HEK293 (cell line): ENCODE measurements around the gene ALKBH2.

Experiments
- CTCF ChIA-PET: fragments of 350-600 bp; formaldehyde crosslinking; extraction: SDS; loops from one replicate; lab custom pipeline; 2021; ENCODE audit warnings: antibody characterized with exemption; lab: Yijun Ruan, JAX
- POLR2A ChIA-PET: fragments of 300-600 bp; formaldehyde crosslinking; extraction: SDS; loops from one replicate; lab custom pipeline; 2020; ENCODE audit warnings: antibody characterized with exemption, inconsistent platforms; lab: Yijun Ruan, JAX
- H3K27ac ChIP-seq: fragments of 200-500 bp; sonication (Bioruptor generic); 2 replicates; pipeline ENCODE4 v1.5.1; 2014; ENCODE audit warnings: low read depth, low read length, control low read depth, inconsistent platforms; ENCODE audit errors: extremely low read depth
- H3K36me3 ChIP-seq, 2 experiments: fragments of 200-500 bp in 1 of 2; sonication (Bioruptor generic) in 1 of 2; 1 replicate in 1 of 2; 2 replicates in 1 of 2; pipeline ENCODE4 v1.5.1; 2014 to 2017; ENCODE audit warnings: inconsistent platforms in 2 of 2, low read length in 2 of 2; ENCODE audit not compliant: control insufficient read depth in 2 of 2, insufficient read depth in 1 of 2
- H3K4me1 ChIP-seq: fragments of 200-500 bp; sonication (Bioruptor generic); 2 replicates; pipeline ENCODE4 v1.5.1; 2014; ENCODE audit warnings: mild to moderate bottlenecking, low read length, inconsistent platforms; ENCODE audit not compliant: control insufficient read depth, insufficient read depth
- H3K4me3 ChIP-seq: 2 replicates; pipeline ENCODE4 v1.5.1; 2011; ENCODE audit warnings: low read depth, mild to moderate bottlenecking, control low read depth, low read length, moderate library complexity
- H3K9me3 ChIP-seq: fragments of 200-500 bp; sonication (Bioruptor generic); 2 replicates; pipeline ENCODE4 v1.5.1; 2014; ENCODE audit warnings: low read depth, low read length, inconsistent platforms; ENCODE audit not compliant: control insufficient read depth, insufficient read depth
- BCL11B ChIP-seq: fragments of 450-650 bp; formaldehyde crosslinking; IDR thresholded peaks from 2 replicates; pipeline ENCODE4 v1.5.1; 2016; ENCODE audit warnings: low read depth, missing biosample characterization, missing genetic modification characterization
- BCL6B ChIP-seq: fragments of 450-650 bp; formaldehyde crosslinking; IDR thresholded peaks from 2 replicates; pipeline ENCODE4 v1.5.1; 2017; ENCODE audit warnings: missing biosample characterization, missing genetic modification characterization
- CTCF ChIP-seq: fragments of 450-650 bp; formaldehyde crosslinking; IDR thresholded peaks from 2 replicates; pipeline ENCODE4 v1.5.1; 2016; ENCODE audit warnings: missing biosample characterization, missing genetic modification characterization
- KLF16 ChIP-seq: fragments of 450-650 bp; formaldehyde crosslinking; IDR thresholded peaks from 2 replicates; pipeline ENCODE4 v1.5.1; 2017; ENCODE audit warnings: missing biosample characterization, missing genetic modification characterization
- KLF7 ChIP-seq: fragments of 450-650 bp; formaldehyde crosslinking; IDR thresholded peaks from 2 replicates; pipeline ENCODE4 v1.5.1; 2016; ENCODE audit warnings: missing biosample characterization, missing genetic modification characterization, borderline replicate concordance
- OSR2 ChIP-seq: fragments of 450-650 bp; formaldehyde crosslinking; IDR thresholded peaks from 2 replicates; pipeline ENCODE4 v1.5.1; 2016; ENCODE audit warnings: missing biosample characterization, missing genetic modification characterization
- PATZ1 ChIP-seq: fragments of 450-650 bp; formaldehyde crosslinking; IDR thresholded peaks from 2 replicates; pipeline ENCODE4 v1.5.1; 2016; ENCODE audit warnings: missing biosample characterization, missing genetic modification characterization
- YY1 ChIP-seq: fragments of 450-650 bp; formaldehyde crosslinking; IDR thresholded peaks from 2 replicates; pipeline ENCODE4 v1.5.1; 2018; ENCODE audit warnings: missing biosample characterization, missing genetic modification characterization
- ZFHX2 ChIP-seq: fragments of 450-650 bp; formaldehyde crosslinking; conservative IDR thresholded peaks from 2 replicates; pipeline ENCODE4 v1.5.1; 2016; ENCODE audit warnings: missing biosample characterization, missing genetic modification characterization
- ZNF132 ChIP-seq: fragments of 450-650 bp; formaldehyde crosslinking; IDR thresholded peaks from 2 replicates; pipeline ENCODE4 v1.5.1; 2017; ENCODE audit warnings: missing biosample characterization, missing genetic modification characterization, borderline replicate concordance
- ZNF138 ChIP-seq: fragments of 450-650 bp; formaldehyde crosslinking; IDR thresholded peaks from 2 replicates; pipeline ENCODE4 v1.5.1; 2016; ENCODE audit warnings: missing biosample characterization, missing genetic modification characterization, borderline replicate concordance
- ZNF23 ChIP-seq: fragments of 450-650 bp; formaldehyde crosslinking; IDR thresholded peaks from 2 replicates; pipeline ENCODE4 v1.5.1; 2016; ENCODE audit warnings: missing biosample characterization, missing genetic modification characterization, borderline replicate concordance
- ZNF248 ChIP-seq: fragments of 450-650 bp; formaldehyde crosslinking; IDR thresholded peaks from 2 replicates; pipeline ENCODE4 v1.5.1; 2017; ENCODE audit warnings: missing biosample characterization, missing genetic modification characterization
- ZNF501 ChIP-seq: fragments of 450-650 bp; formaldehyde crosslinking; IDR thresholded peaks from 2 replicates; pipeline ENCODE4 v1.5.1; 2016; ENCODE audit warnings: missing biosample characterization, missing genetic modification characterization
- ZNF510 ChIP-seq: fragments of 450-650 bp; formaldehyde crosslinking; IDR thresholded peaks from 2 replicates; pipeline ENCODE4 v1.5.1; 2018; ENCODE audit warnings: mild to moderate bottlenecking, missing genetic modification characterization, missing biosample characterization; ENCODE audit not compliant: insufficient replicate concordance
- ZNF560 ChIP-seq: fragments of 450-650 bp; formaldehyde crosslinking; IDR thresholded peaks from 2 replicates; pipeline ENCODE4 v1.5.1; 2017; ENCODE audit warnings: missing biosample characterization, missing genetic modification characterization, borderline replicate concordance
- ZNF571 ChIP-seq: fragments of 450-650 bp; formaldehyde crosslinking; IDR thresholded peaks from 2 replicates; pipeline ENCODE4 v1.5.0; 2017; ENCODE audit warnings: missing biosample characterization, missing genetic modification characterization
- ZNF626 ChIP-seq: fragments of 450-650 bp; sonication (Bioruptor Pico); formaldehyde crosslinking; IDR thresholded peaks from 2 replicates; pipeline ENCODE4 v1.5.1; 2018; ENCODE audit warnings: missing biosample characterization, missing genetic modification characterization, inconsistent platforms
- ZNF645 ChIP-seq: fragments of 450-650 bp; formaldehyde crosslinking; IDR thresholded peaks from 2 replicates; pipeline ENCODE4; 2016; ENCODE audit warnings: missing biosample characterization, missing genetic modification characterization
- ZNF677 ChIP-seq: fragments of 450-650 bp; IDR thresholded peaks from 2 replicates; pipeline ENCODE4 v1.5.0; 2018; ENCODE audit warnings: missing biosample characterization, mild to moderate bottlenecking, missing genetic modification characterization, moderate library complexity
- ZNF768 ChIP-seq: fragments of 450-650 bp; formaldehyde crosslinking; IDR thresholded peaks from 2 replicates; pipeline ENCODE4 v1.5.1; 2018; ENCODE audit warnings: missing biosample characterization, mild to moderate bottlenecking, missing genetic modification characterization
- ZNF785 ChIP-seq: fragments of 450-650 bp; formaldehyde crosslinking; IDR thresholded peaks from 2 replicates; pipeline ENCODE4 v1.5.1; 2016; ENCODE audit warnings: missing biosample characterization, missing genetic modification characterization
- ZNF792 ChIP-seq: fragments of 450-650 bp; formaldehyde crosslinking; IDR thresholded peaks from 2 replicates; pipeline ENCODE4 v1.5.1; 2016; ENCODE audit warnings: missing biosample characterization, missing genetic modification characterization
- ZSCAN18 ChIP-seq: fragments of 450-650 bp; formaldehyde crosslinking; IDR thresholded peaks from 2 replicates; pipeline ENCODE4 v1.5.1; 2016; ENCODE audit warnings: missing biosample characterization, missing genetic modification characterization

Gene ALKBH2

GRCh38 chr12:109105176-109105575 is 11.9 kb upstream of the ALKBH2 start (continued):
- TF ChIP-seq ZNF510 (tag by site-specific recombination), result no peak
- no peak for TF ChIP-seq ZNF501 (tag by site-specific recombination)
- no peak for TF ChIP-seq ZFHX2
- no peak for TF ChIP-seq ZNF677 (tag by site-specific recombination)
- TF ChIP-seq ZNF23 (tag by site-specific recombination), result no peak

- Histone ChIP-seq H3K9me3 (no peaks in the 10 kb centered on the region), H3K4me1 (peaks cover 3% of the 10 kb centered on the region; the same call in 1 of the 2 replicates), H3K27ac (no peak overlapping the region), H3K4me3 (no peak overlapping the region), H3K36me3 (peaks cover 75 to 86% of the 10 kb centered on the region in 2 experiments)
- no peak for TF ChIP-seq ZNF138 (tag by site-specific recombination)
- TF ChIP-seq ZNF792 (tag by site-specific recombination), result no peak
- TF ChIP-seq KLF16 (tag by site-specific recombination), result no peak
- TF ChIP-seq ZNF768 (tag by site-specific recombination), result no peak
- no peak for TF ChIP-seq ZNF645
- no peak for TF ChIP-seq ZNF560
- TF ChIP-seq ZNF785 (tag by site-specific recombination), result no peak
- TF ChIP-seq KLF7 (tag by site-specific recombination), result no peak
- no peak for TF ChIP-seq CTCF (tag by site-specific recombination)
- TF ChIP-seq BCL11B, result no peak
- no peak for TF ChIP-seq ZNF132
- no peak for TF ChIP-seq BCL6B (tag by site-specific recombination)
- TF ChIP-seq ZNF23 (tag by site-specific recombination), result no peak
- ChIA-PET POLR2A (interaction anchor here (0.7 kb wide), 2 partner anchors 16 to 129 kb away, joined by 7 to 9 read pairs; no protein-coding TSS in a partner anchor), CTCF (interaction anchor here (3.9 kb wide), 1 partner anchor 9 kb away, joined by 21 read pairs; no protein-coding TSS in a partner anchor)
Observed at GRCh38 chr12:109102491-109102890, 9.2 kb upstream of the ALKBH2 start.

- Histone ChIP-seq H3K36me3 (peaks cover 61 to 72% of the 10 kb centered on the region in 2 experiments), H3K4me3 (no peak overlapping the region), H3K27ac (no peak overlapping the region), H3K9me3 (no peaks in the 10 kb centered on the region), H3K4me1 (peaks cover 3% of the 10 kb centered on the region; the same call in 1 of the 2 replicates)
- ChIA-PET POLR2A (no interaction called here), CTCF (interaction anchor here (3.9 kb wide), 1 partner anchor 11 kb away, joined by 21 read pairs; no protein-coding TSS in a partner anchor)
- TF ChIP-seq ZNF792 (tag by site-specific recombination) (no peak), ZSCAN18 (tag by site-specific recombination) (no peak), ZNF626 (no peak), ZNF571 (tag by site-specific recombination) (no peak), PATZ1 (tag by site-specific recombination) (no peak), ZNF248 (tag by site-specific recombination) (no peak), OSR2 (no peak), YY1 (tag by site-specific recombination) (no peak)
Observed at GRCh38 chr12:109100741-109101140, 7.5 kb upstream of the ALKBH2 start.
